ENCODE results near the gene FGGY.

The FGGY gene

DNA sequence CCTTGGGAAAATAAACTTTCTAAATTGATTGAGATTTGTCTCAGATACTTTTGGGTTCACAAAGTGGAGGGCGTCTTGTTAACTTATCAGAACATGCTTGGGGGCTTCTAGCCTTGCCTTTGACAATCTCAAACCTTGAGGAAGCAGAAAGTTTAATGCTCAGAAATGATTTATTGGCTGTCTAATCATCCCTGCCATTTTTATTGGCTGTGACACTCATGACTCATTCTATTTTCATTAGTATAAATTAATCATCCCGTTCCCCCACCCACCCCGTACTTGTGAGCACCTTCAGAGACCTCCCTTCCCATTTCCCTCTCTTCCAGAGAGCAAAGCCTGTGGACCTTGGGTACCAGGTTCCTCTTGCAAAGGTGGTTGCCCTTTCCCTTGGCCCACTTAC lies 87.1 kb downstream of the FGGY start:
- Mint-ChIP-seq H3K36me3 (peaks cover 27 to 51% of the 10 kb centered on the region in 2 donors), H3K4me3 (peak overlapping the region in 1 of 2 donors; percentile 7), H3K9me3 (no peaks in the 10 kb centered on the region), H3K27me3 (no peaks in the 10 kb centered on the region), H3K27ac (no peak overlapping the region), H3K4me1 (peaks cover 3 to 18% of the 10 kb centered on the region in 2 donors)
- ATAC-seq (replicated peaks) (no peak), DNase-seq (no peak)

- no peak for DNase-seq
- ATAC-seq (replicated peaks) = peak; percentile 43 to 65
- Mint-ChIP-seq H3K9me3 (no peaks in the 10 kb centered on the region), H3K27me3 (no peaks in the 10 kb centered on the region), H3K4me1 (peaks cover 3 to 18% of the 10 kb centered on the region in 2 donors), H3K36me3 (peaks cover 29 to 51% of the 10 kb centered on the region in 2 donors), H3K4me3 (peak overlapping the region in 1 of 2 donors; percentile 7), H3K27ac (no peak overlapping the region)
These were observed 87.5 kb downstream of the FGGY start for GRCh38 chr1:59384443-59384842.

DNA sequence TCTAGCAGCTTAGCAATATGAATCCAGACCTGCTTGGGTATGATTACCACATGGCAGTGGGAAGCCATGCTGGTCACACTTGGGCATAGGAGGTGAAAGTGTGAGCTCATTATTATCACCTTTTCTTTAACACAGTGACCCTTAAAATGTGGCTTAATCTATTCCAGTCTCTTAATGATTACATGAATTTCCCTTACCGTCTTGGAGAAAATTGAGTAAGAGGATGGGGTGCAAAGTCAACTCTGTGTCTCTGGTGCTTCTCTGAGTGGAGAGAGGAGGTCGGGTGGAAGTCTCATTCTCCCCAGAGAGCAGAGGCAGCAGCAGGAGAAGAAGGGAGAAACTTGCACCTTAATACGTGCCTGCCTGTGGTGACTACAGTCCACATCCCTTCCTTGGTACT lies 91.3 kb downstream of the FGGY start:
- H3K27ac Mint-ChIP-seq = no peak overlapping the region
- no peaks in the 10 kb centered on the region for H3K27me3 Mint-ChIP-seq
- H3K4me1 Mint-ChIP-seq = peaks cover 13 to 31% of the 10 kb centered on the region in 2 donors
- H3K36me3 Mint-ChIP-seq = peaks cover 15 to 25% of the 10 kb centered on the region in 2 donors
- H3K4me3 Mint-ChIP-seq = no peak overlapping the region
- DNase-seq = no peak
- no peak for ATAC-seq (replicated peaks)
- H3K9me3 Mint-ChIP-seq = no peaks in the 10 kb centered on the region

DNA sequence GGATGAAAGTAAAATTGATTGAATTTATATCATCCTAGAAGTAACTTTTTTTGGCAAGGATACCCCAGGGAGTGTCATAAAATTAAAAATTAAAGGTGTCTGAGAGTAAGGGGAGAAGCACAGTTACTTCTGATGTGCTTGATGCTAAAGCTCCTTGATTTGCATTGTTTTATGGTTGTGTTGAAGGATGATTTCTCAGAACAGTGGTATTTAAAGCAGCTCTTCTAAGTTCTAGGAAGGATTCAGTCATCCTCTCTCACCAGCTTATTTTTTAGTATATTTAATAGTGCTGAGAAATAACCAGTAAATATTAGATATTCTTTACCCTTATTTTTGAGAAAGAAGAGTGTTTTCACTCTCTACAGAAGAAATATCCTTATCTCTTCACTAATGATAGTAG lies 93.0 kb downstream of the FGGY start:
- Mint-ChIP-seq H3K4me1 (peaks cover 10 to 18% of the 10 kb centered on the region in 2 donors), H3K27me3 (no peaks in the 10 kb centered on the region), H3K9me3 (no peaks in the 10 kb centered on the region), H3K36me3 (peaks cover 13 to 16% of the 10 kb centered on the region in 2 donors), H3K27ac (no peak overlapping the region), H3K4me3 (no peak overlapping the region)
- no peak for DNase-seq
- no peak for ATAC-seq (replicated peaks)

DNA sequence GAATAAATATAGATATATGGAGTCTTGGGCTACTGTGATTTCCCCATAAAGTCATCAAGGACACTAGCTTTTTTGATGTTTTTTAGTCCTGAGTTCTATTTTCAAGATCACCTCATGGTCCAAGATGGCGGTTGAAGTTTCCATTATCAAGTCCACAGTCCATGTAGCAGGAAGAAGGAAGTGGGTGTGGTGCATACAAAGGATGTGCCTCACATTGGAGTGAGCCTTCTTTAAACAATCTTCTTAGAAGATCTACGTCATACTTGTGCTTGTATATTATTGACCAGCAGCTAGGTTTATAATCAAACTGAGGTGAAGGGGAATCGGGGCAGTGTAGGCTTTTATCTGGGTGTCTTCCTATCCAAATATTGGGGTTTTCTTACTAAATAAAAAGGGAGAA lies 93.4 kb downstream of the FGGY start:
- H3K4me1 Mint-ChIP-seq = peaks cover 10 to 14% of the 10 kb centered on the region in 2 donors
- H3K9me3 Mint-ChIP-seq = no peaks in the 10 kb centered on the region
- no peak overlapping the region for H3K4me3 Mint-ChIP-seq
- H3K27me3 Mint-ChIP-seq = no peaks in the 10 kb centered on the region
- no peak for ATAC-seq (replicated peaks)
- DNase-seq = no peak
- peaks cover 13 to 16% of the 10 kb centered on the region in 2 donors for H3K36me3 Mint-ChIP-seq
- H3K27ac Mint-ChIP-seq = no peak overlapping the region

DNA sequence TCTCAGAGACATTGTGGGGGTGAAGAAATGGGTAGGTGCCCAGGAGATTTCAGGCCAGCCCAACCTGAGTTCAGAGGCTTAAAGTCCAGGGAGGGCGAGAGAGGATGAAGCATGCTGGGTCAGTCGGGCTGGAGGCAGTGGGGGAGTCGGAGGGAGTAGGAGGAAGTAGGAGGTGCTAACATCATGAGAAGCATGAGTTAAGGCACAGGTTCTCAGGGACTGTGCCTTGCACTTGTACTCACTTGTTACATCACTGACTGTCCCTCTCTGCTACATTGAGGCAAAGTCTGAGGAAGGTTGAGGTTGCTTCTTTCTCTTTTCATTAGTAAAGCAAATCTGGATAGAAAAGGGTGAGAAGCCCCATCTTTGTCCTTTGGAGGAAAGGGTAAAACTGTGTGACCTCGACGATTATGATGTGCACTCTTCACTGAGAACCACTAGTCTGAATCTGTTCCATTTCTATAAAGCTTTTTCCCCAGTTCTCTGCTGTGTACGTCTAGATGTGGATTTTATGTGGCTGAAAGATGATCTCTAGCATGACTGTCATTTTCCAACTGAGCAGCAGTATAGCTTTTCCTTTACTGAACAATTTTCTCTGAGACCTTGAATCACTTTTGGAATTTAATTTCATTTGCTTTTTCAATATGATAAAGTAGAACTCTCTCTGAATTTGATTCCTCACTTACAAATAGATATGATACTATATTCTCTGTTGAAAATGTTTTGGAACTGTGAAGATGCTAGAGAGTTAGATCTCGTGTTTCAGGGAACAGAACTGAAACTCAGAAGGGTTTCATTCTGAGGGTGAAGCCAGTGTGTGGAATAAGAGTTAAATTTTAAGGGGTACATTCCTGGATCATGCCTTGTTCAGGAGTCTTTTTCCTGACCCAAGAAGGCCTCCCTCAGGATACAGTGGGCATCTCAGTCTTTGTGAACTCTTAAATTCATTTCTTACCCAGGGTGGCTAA lies 94.6 kb downstream of the FGGY start:
- peak overlapping the region; percentile 74 for H3K27ac Mint-ChIP-seq
- peaks cover 10 to 12% of the 10 kb centered on the region in 2 donors for H3K36me3 Mint-ChIP-seq
- no peak for DNase-seq
- no peaks in the 10 kb centered on the region for H3K9me3 Mint-ChIP-seq
- H3K4me3 Mint-ChIP-seq = peak overlapping the region in 1 of 2 donors; percentile 43
- H3K27me3 Mint-ChIP-seq = no peaks in the 10 kb centered on the region
- peak; percentile 70 to 80 for ATAC-seq (replicated peaks)
- H3K4me1 Mint-ChIP-seq = peaks cover 10 to 18% of the 10 kb centered on the region in 2 donors

DNA sequence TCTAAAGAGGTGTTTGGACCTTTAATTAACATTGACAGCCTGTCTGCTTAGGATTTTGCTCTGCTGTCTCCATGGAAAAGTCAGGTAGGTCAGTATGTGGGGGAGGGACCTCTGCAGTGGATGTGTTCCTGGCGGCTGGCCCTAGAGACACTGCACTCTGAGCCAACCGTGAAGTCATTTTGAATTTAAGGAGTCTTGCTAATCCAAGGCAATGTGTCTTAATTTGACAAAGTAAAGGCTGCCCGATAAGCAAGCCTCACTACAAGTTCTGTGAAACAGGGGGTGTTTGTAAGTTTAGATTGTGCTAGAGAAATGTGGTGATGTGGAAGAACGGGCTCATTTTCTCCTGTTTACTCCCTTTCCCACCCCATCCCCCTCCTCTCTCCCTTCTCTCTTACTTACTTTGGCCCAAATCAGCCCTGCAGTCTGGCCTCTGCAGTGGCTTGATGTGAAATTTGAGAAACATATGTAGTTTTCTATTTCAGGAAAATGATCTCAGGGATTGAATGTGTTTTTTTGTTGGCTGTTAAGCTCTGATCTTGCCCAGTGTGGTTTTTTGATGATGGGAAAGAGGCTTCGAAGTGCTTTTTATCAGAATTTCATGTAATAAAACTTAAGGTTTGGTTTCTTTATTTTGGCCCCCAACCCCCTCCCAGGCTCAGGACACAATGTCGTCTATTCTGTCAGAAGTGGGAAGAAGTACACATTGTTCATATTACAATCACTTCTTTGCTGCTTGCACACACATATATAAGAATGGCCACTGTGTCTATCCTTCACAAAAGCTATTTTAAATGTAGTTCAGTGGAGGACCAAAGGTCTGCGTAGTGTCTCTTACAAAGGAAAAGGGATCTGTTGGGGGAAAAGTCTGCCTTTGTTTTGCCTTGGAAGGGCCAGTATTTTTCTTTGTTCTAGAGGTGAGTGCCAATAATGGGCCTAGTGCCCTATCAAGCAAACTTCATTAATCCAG lies 96.6 kb downstream of the FGGY start:
- no peaks in the 10 kb centered on the region for H3K27me3 Mint-ChIP-seq
- H3K9me3 Mint-ChIP-seq = no peaks in the 10 kb centered on the region
- H3K4me1 Mint-ChIP-seq = peaks cover 10 to 19% of the 10 kb centered on the region in 2 donors
- no peak overlapping the region for H3K27ac Mint-ChIP-seq
- DNase-seq (no peak), ATAC-seq (replicated peaks) (no peak)
- no peak overlapping the region for H3K4me3 Mint-ChIP-seq
- H3K36me3 Mint-ChIP-seq = peaks cover 6 to 11% of the 10 kb centered on the region in 2 donors

GRCh38 chr1:59394706-59395425 lies 98.0 kb downstream of the FGGY start:
- no peak overlapping the region for H3K4me3 Mint-ChIP-seq
- H3K9me3 Mint-ChIP-seq = no peaks in the 10 kb centered on the region
- H3K27ac Mint-ChIP-seq = no peak overlapping the region
- H3K4me1 Mint-ChIP-seq = peaks cover 10 to 19% of the 10 kb centered on the region in 2 donors
- DNase-seq (no peak), ATAC-seq (replicated peaks) (no peak)
- no peaks in the 10 kb centered on the region for H3K27me3 Mint-ChIP-seq
- H3K36me3 Mint-ChIP-seq = peaks cover 3 to 7% of the 10 kb centered on the region in 2 donors

DNA sequence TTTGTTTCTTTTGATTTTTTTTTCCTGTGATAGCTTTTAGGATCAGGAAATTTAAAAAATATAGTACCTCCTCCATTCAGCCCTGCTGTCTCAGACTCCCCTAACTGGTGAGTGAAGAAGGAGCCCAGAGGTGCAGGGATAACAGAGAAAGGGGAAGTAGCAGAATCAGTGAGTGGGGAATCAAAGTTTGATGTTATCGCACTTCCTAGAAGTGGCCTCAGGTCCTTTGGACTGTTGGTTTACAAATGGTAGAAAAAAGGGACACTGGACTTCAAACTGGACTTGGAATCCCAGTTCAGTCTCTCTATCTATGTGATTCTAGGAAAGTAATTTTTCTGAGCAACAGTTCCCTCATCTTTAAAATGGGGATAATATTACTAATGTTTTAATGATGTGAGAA lies 99.5 kb downstream of the FGGY start:
- peaks cover 3 to 7% of the 10 kb centered on the region in 2 donors for H3K36me3 Mint-ChIP-seq
- H3K27ac Mint-ChIP-seq = no peak overlapping the region
- peaks cover 5 to 13% of the 10 kb centered on the region in 2 donors for H3K4me1 Mint-ChIP-seq
- H3K27me3 Mint-ChIP-seq = no peaks in the 10 kb centered on the region
- DNase-seq = no peak
- ATAC-seq (replicated peaks) = peak in 1 of 2 donors; percentile 47
- H3K4me3 Mint-ChIP-seq = no peak overlapping the region
- H3K9me3 Mint-ChIP-seq = no peaks in the 10 kb centered on the region

GRCh38 chr1:59397139-59397858 lies 100.4 kb downstream of the FGGY start:
- Mint-ChIP-seq H3K4me1 (peaks cover 2 to 5% of the 10 kb centered on the region in 2 donors), H3K27me3 (no peaks in the 10 kb centered on the region), H3K9me3 (peaks cover 0 to 2% of the 10 kb centered on the region in 2 donors), H3K27ac (no peak overlapping the region), H3K36me3 (peaks cover 3 to 7% of the 10 kb centered on the region in 2 donors), H3K4me3 (no peak overlapping the region)
- ATAC-seq (replicated peaks) (no peak), DNase-seq (no peak)

GRCh38 chr1:59399642-59400041 lies 102.7 kb downstream of the FGGY start:
- no peaks in the 10 kb centered on the region for H3K27me3 Mint-ChIP-seq
- H3K36me3 Mint-ChIP-seq = peaks cover 3% of the 10 kb centered on the region in 2 donors
- no peak for DNase-seq
- no peak overlapping the region for H3K27ac Mint-ChIP-seq
- peaks cover 3 to 5% of the 10 kb centered on the region in 2 donors for H3K4me1 Mint-ChIP-seq
- no peak overlapping the region for H3K4me3 Mint-ChIP-seq
- ATAC-seq (replicated peaks) = no peak
- H3K9me3 Mint-ChIP-seq = peaks cover 0 to 2% of the 10 kb centered on the region in 2 donors

- Mint-ChIP-seq H3K27ac (no peak overlapping the region), H3K36me3 (peaks cover 3 to 6% of the 10 kb centered on the region in 2 donors), H3K9me3 (peaks cover 0 to 2% of the 10 kb centered on the region in 2 donors), H3K4me1 (peaks cover 0 to 5% of the 10 kb centered on the region in 2 donors), H3K4me3 (no peak overlapping the region), H3K27me3 (no peaks in the 10 kb centered on the region)
- no peak for DNase-seq
- no peak for ATAC-seq (replicated peaks)
These were observed 104.7 kb downstream of the FGGY start for GRCh38 chr1:59401581-59401980.

DNA sequence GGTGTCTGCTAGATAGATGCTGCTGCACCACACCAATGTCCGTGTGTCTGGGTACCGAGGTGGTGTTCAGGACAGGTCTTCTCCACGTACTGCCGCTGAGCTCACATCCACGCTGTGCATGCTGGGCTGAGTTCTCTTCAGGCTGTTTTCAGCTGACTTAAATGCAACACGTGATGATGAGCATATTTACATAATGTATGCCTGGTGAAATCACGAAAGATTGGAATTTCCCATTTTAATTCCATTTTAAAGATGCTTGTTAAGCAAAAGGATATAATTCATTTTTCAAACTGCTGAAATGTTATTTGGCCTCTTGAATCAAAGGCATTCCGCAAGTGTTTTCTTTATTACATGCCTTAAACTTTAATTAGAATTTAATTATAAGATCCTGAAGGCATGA lies 107.9 kb downstream of the FGGY start:
- peaks cover 5 to 7% of the 10 kb centered on the region in 2 donors for H3K4me1 Mint-ChIP-seq
- ATAC-seq (replicated peaks) (no peak), DNase-seq (no peak)
- no peak overlapping the region for H3K27ac Mint-ChIP-seq
- H3K36me3 Mint-ChIP-seq = peaks cover 0 to 2% of the 10 kb centered on the region in 2 donors
- H3K9me3 Mint-ChIP-seq = peaks cover 0 to 2% of the 10 kb centered on the region in 2 donors
- H3K4me3 Mint-ChIP-seq = no peak overlapping the region
- no peaks in the 10 kb centered on the region for H3K27me3 Mint-ChIP-seq

Data from stimulated activated naive B cell treated with anti-CD40 and anti-IgM and Interleukin-4, amounts not matched to agents 10 μg/mL and 1 μg/mL and 100 μg/mL, for 72 hours (primary cell).